Activated CD8-positive, alpha-beta memory T cell treated with anti-CD3 and anti-CD28 coated beads, Interleukin-2, amount 50 U/mL, for 4 hours (primary cell): ENCODE measurements around the gene KARS1.

Experiments used
- DNase-seq: peaks from one replicate; pipeline ENCODE4 v3.0.0-alpha.2; 2020

The KARS1 gene

GRCh38 chr16:75578725-75579124, 68.7 kb downstream of the KARS1 start:
- no peak for DNase-seq

GRCh38 chr16:75578212-75578611, 69.3 kb downstream of the KARS1 start:
- no peak for DNase-seq
